Suprapubic skin (tissue), 4 donors: ENCODE results near the gene AFF2.

ENCODE experiments used
- CTCF ChIP-seq, 2 donors: fragments of 200-600 bp in 1 of 2; fragments of 450-650 bp in 1 of 2; sonication (generic) in 1 of 2; IDR thresholded peaks; one replicate each; pipeline ENCODE4 v1.5.1; 2016 to 2019; ENCODE audit warnings: antibody characterized with exemption in 2 of 2, mild to moderate bottlenecking in 1 of 2, moderate library complexity in 1 of 2
- EP300 ChIP-seq: sonication (generic); formaldehyde crosslinking; IDR thresholded peaks from one replicate; pipeline ENCODE4 v1.6.1; 2017; ENCODE audit warnings: antibody characterized with exemption
- POLR2AphosphoS5 ChIP-seq, 3 donors: sonication (generic); formaldehyde crosslinking; IDR thresholded peaks; one replicate each; pipeline ENCODE4 v1.6.1; 2017; ENCODE audit warnings: antibody characterized with exemption in 3 of 3

- no peak for TF ChIP-seq CTCF (IDR thresholded peaks at IDR 0.05)
- no peak for TF ChIP-seq POLR2AphosphoS5 (IDR thresholded peaks at IDR 0.05)
- no peak for TF ChIP-seq EP300
Measured at GRCh38 chrX:149021159-149021558, 520.7 kb downstream of the AFF2 start.
